K562 (cell line): ENCODE results near the gene DNMT1. TPM values are rescaled to one million over a fixed set of nuclear protein-coding genes. Genes with fewer than 3 reads are reported as not detected.

ENCODE experiments used
- ATAC-seq: fragments of 200-7000 bp; cut with Tn5 transposase; 3 replicates; pipeline ENCODE4 v1.9.1; 2020; ENCODE audit warnings: moderate library complexity
- BruUV-seq: library from RNA; stranded (reverse); fragments of 400-500 nt; replicated peaks from 2 replicates; lab custom pipeline; 2021; lab: Mats Ljungman, UMichigan
- CTCF ChIA-PET: fragments of 300-600 bp; formaldehyde crosslinking; extraction: SDS; loops from one replicate; lab custom pipeline; 2021; ENCODE audit warnings: low intra/inter-chr PET ratio; lab: Yijun Ruan, JAX
- POLR2A ChIA-PET: fragments of 300-600, 350-650 bp; sonication (Branson Sonifier 250); formaldehyde crosslinking; extraction: SDS; loops from one replicate; lab custom pipeline; 2021; ENCODE audit warnings: antibody characterized with exemption, inconsistent platforms; lab: Yijun Ruan, JAX
- DNase-seq, 4 experiments: peaks; one replicate each; pipeline versions ENCODE4 v3.0.0 to v3.0.0-alpha.2; 2011 to 2018; ENCODE audit warnings: low spot score in 3 of 4, mixed read lengths in 3 of 4; ENCODE audit errors: extremely low read depth in 1 of 4
- FAIRE-seq: peaks from 2 replicates; lab custom pipeline; 2011; peaks lifted over from hg19 to GRCh38; lab: Jason Lieb, UNC
- H2AFZ ChIP-seq: 2 replicates; pipeline ENCODE4 v1.6.0; 2011; ENCODE audit warnings: low read depth, low read length, control low read depth, inconsistent platforms
- H3K27ac ChIP-seq: fragments of 200-600 bp; 3 replicates; pipeline ENCODE4 v1.8.0; 2011; ENCODE audit warnings: low read depth, mild to moderate bottlenecking, control low read depth, inconsistent platforms, low read length, moderate library complexity, mixed read lengths; ENCODE audit errors: extremely low read depth
- H3K27me3 ChIP-seq, 2 experiments: fragments of 300-600 bp in 1 of 2; 2 replicates in 1 of 2; 3 replicates in 1 of 2; pipeline versions ENCODE4 v1.6.0 to v1.8.0; 2011; ENCODE audit warnings: inconsistent platforms in 2 of 2, low read length in 2 of 2, mild to moderate bottlenecking in 1 of 2, mixed read lengths in 1 of 2, moderate library complexity in 1 of 2; ENCODE audit not compliant: control insufficient read depth in 2 of 2, insufficient read depth in 2 of 2
- H3K36me3 ChIP-seq: fragments of 300-600 bp; 3 replicates; pipeline ENCODE4 v1.8.0; 2011; ENCODE audit warnings: mild to moderate bottlenecking, low read length, inconsistent platforms; ENCODE audit not compliant: control insufficient read depth, insufficient read depth
- H3K4me1 ChIP-seq, 2 experiments: fragments of 200-600 bp in 1 of 2; replicated peaks in 1 of 2; 2 replicates in 1 of 2; 3 replicates in 1 of 2; pipeline versions ENCODE4 v1.5.1 to v1.8.0; 2011; ENCODE audit warnings: inconsistent platforms in 2 of 2, low read length in 2 of 2, mild to moderate bottlenecking in 1 of 2, mixed read lengths in 1 of 2, moderate library complexity in 1 of 2; ENCODE audit not compliant: control insufficient read depth in 2 of 2, insufficient read depth in 2 of 2
- H3K4me2 ChIP-seq: 2 replicates; pipeline ENCODE4 v1.6.1; 2011; ENCODE audit warnings: low read length, control low read depth, inconsistent platforms, mixed read lengths; ENCODE audit not compliant: insufficient read depth
- H3K4me3 ChIP-seq: fragments of 200-600 bp; sonication (generic), shearing (Covaris generic); 2 replicates; pipeline ENCODE4 v1.5.1; 2016; ENCODE audit warnings: control low read depth, inconsistent platforms
- H3K79me2 ChIP-seq: fragments of 200-600 bp; 3 replicates; pipeline ENCODE4 v1.8.0; 2011; ENCODE audit warnings: low read length, inconsistent platforms; ENCODE audit not compliant: control insufficient read depth, insufficient read depth
- H3K9ac ChIP-seq, 2 experiments: 2 replicates each; pipeline versions ENCODE4 v1.6.0 to v1.6.1; 2011; ENCODE audit warnings: low read depth in 2 of 2, low read length in 2 of 2, control low read depth in 1 of 2, inconsistent platforms in 1 of 2, mild to moderate bottlenecking in 1 of 2, mixed read lengths in 1 of 2; ENCODE audit not compliant: insufficient read depth in 1 of 2
- H3K9me1 ChIP-seq: one replicate; pipeline ENCODE4 v1.6.0; 2011; ENCODE audit warnings: inconsistent platforms, mild to moderate bottlenecking, low read length, moderate library complexity; ENCODE audit not compliant: control insufficient read depth, insufficient read depth
- H3K9me3 ChIP-seq: replicated peaks from 2 replicates; pipeline ENCODE4 v1.5.1; 2011; ENCODE audit warnings: low read depth, low read length, inconsistent platforms; ENCODE audit not compliant: control insufficient read depth, insufficient read depth
- H4K20me1 ChIP-seq: replicated peaks from 2 replicates; pipeline ENCODE4 v1.6.1; 2011; ENCODE audit warnings: low read length, inconsistent platforms, mixed read lengths; ENCODE audit not compliant: control insufficient read depth, insufficient read depth
- BCOR ChIP-seq: fragments of 450-650 bp; IDR thresholded peaks from 2 replicates; pipeline ENCODE4 v1.6.1; 2016
- KLF10 ChIP-seq: fragments of 250-450 bp; sonication (Bioruptor Pico); IDR thresholded peaks from 2 replicates; pipeline ENCODE4 v1.6.1; 2021; ENCODE audit warnings: matching md5 sums
- RBM25 ChIP-seq: fragments of 200-400 bp; formaldehyde crosslinking; IDR thresholded peaks from 2 replicates; pipeline ENCODE4 v1.6.1; 2018; ENCODE audit warnings: low read length, low read depth, moderate library complexity; ENCODE audit not compliant: severe bottlenecking
- RFX1 ChIP-seq: fragments of 450-650 bp; IDR thresholded peaks from 2 replicates; pipeline ENCODE4 v1.6.1; 2016; ENCODE audit warnings: mild to moderate bottlenecking, moderate library complexity
- WGBS: fragments of 100-300 bp; shearing (Covaris generic); methylation state at CpG from one replicate; pipeline ENCODE4 v1.1.6; 2016; ENCODE audit warnings: low coverage, mixed read lengths; ENCODE audit not compliant: insufficient coverage; ENCODE audit errors: missing lambda C conversion rate; 5-methylcytosine and 5-hydroxymethylcytosine counted together
- in situ Hi-C: fragments of 300-500 bp; cut with MboI; formaldehyde crosslinking; loops from 4 replicates; pipeline ENCODE4 v1.15.0; 2018; ENCODE audit warnings: inconsistent platforms, mixed read lengths
- intact Hi-C: fragments of 100-400 bp; cut with micrococcal nuclease; formaldehyde crosslinking; loops from 2 replicates; pipeline ENCODE4 v1.14.2; 2022
- microRNA-seq: library from miRNA; unstranded; fragments of <30 nt; microRNA quantifications from one replicate; pipeline ENCODE4, GENCODE V29; 2018; ENCODE audit warnings: borderline microRNAs expressed
- polyA plus RNA-seq, 8 experiments: library from polyadenylated mRNA; depleted of rRNA in 4 of 8; stranded (reverse) in 5 of 8; unstranded in 3 of 8; fragments of >200 nt; fragmentation: Nextera tagmentation in 2 of 8; fragmentation: Illumina TruSeq in 1 of 8; extraction: Ambion mirVana in 2 of 8; extraction: Trizol in 1 of 8; gene quantifications; 2 replicates each; pipeline versions ENCODE4 v1.2.1 to v1.2.3, GENCODE V29; 2011 to 2014; ENCODE audit warnings: inconsistent platforms in 1 of 8, missing spikeins in 1 of 8
- small RNA-seq: library from RNA; depleted of rRNA; stranded (forward); fragments of <200 nt; gene quantifications from one replicate; pipeline ENCODE3, GENCODE V24; 2014
- total RNA-seq, 7 experiments: library from RNA; depleted of rRNA in 6 of 7; stranded (reverse); fragments of >200 nt in 6 of 7; fragmentation: Illumina TruSeq in 2 of 7; extraction: Trizol in 2 of 7; gene quantifications; 2 replicates each; pipeline versions ENCODE4 v1.2.1 to v1.2.3, GENCODE V29; 2011 to 2021; ENCODE audit warnings: low replicate concordance in 1 of 7
- TF ChIP-seq, protein P1 (sequence below): fragments of 250-450 bp; sonication (Bioruptor Pico); IDR thresholded peaks from 2 replicates; pipeline ENCODE4 v1.4.0; 2020; ENCODE audit warnings: mild to moderate bottlenecking

The DNMT1 gene
- total and polyA plus RNA-seq, 9 of the 15 experiments (the other 6 are each of a cell fraction or from before 2014, with no cell fraction given), result 80.1 to 271 (median 121) TPM

DNA sequence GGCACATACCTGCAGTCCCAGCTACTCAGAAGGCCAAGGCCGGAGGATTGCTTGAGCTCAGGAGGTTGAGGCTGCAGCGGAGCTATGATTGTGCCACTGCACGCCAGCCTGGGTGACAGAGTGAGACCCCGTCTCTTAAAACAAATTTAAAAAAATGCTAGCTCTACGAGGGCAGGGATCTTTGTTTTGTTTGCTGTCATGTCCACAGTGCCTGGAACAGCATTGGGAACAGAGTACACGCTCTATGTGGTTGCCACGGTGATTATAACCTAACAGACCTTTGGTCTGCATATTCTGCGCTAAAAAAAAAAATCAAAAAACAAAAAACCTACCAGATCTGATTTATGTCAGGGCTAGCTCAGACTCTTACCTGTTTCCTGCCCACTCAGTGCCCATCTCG lies 110.8 kb downstream of the DNMT1 start:
- intact Hi-C loops, result no loop called here

More for the DNA sequence above, 110.8 kb downstream of the DNMT1 start:
- Histone ChIP-seq H3K4me2 (no peak overlapping the region), H3K9me1 (no peaks in the 10 kb centered on the region), H3K9ac (no peak overlapping the region), H3K27me3 (peaks cover 0 to 2% of the 10 kb centered on the region in 2 experiments; a peak in 3 of 5 replicates), H3K4me1 (peaks cover 0 to 20% of the 10 kb centered on the region in 2 experiments; a peak in 2 of 5 replicates), H3K36me3 (no peaks in the 10 kb centered on the region), H2AFZ (no peak overlapping the region), H3K9me3 (no peaks in the 10 kb centered on the region), H3K27ac (no peak overlapping the region), H3K4me3 (no peak overlapping the region), H4K20me1 (no peaks in the 10 kb centered on the region), H3K79me2 (peaks cover 3% of the 10 kb centered on the region; the same call in 1 of the 3 replicates)
- DNase-seq (no peak), ATAC-seq (no peak), FAIRE-seq (no peak)
- no TSS peak for BruUV-seq
- WGBS, result 50% methylated on average over 9 of the region's 9 CpGs
- CTCF ChIA-PET, result no interaction called here
- no peak; the same call in 1 of the 2 replicates for TF ChIP-seq RFX1
- TF ChIP-seq KLF10 (CRISPR knock-in tag), result no peak
- 0 out of 2 replicates have a peak, but pooled peaks have one; percentile 39 for TF ChIP-seq BCOR
- TF ChIP-seq, protein P1, sequence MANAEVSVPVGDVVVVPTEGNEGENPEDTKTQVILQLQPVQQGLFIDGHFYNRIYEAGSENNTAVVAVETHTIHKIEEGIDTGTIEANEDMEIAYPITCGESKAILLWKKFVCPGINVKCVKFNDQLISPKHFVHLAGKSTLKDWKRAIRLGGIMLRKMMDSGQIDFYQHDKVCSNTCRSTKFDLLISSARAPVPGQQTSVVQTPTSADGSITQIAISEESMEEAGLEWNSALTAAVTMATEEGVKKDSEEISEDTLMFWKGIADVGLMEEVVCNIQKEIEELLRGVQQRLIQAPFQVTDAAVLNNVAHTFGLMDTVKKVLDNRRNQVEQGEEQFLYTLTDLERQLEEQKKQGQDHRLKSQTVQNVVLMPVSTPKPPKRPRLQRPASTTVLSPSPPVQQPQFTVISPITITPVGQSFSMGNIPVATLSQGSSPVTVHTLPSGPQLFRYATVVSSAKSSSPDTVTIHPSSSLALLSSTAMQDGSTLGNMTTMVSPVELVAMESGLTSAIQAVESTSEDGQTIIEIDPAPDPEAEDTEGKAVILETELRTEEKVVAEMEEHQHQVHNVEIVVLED (CRISPR knock-in tag), result no peak
- peak; percentile 64 for TF ChIP-seq RBM25
- POLR2A ChIA-PET, result interaction anchor here (1.1 to 1.6 kb wide), 3 partner anchors 9 to 22 kb away, joined by 3 to 4 read pairs (median 3); partner anchors contain the start of gene PPAN
- in situ Hi-C loops, result no loop called here

Small RNAs within 50 kb of the gene (microRNA-seq; reads per million reads assigned to microRNA genes)
- not detected for gene MIR4322

Small RNAs within 50 kb of the gene (small RNA-seq; reads per million reads assigned to genes)
- not detected for gene MIR4322
- 204 reads per million, percentile 99 among the genes with 10 or more reads in this experiment for gene SNORD105
- 25,005 reads per million, percentile 100 among the genes with 10 or more reads in this experiment for gene SNORD105B

Other genes starting within 250 kb of the DNMT1 start
Only the 7 nearest of the 19 such genes appear.
- 111 and 141 TPM in 2 replicates for gene PPAN, start 88.6 kb downstream of the DNMT1 start, total RNA-seq (2014; rRNA removed)
- 21.1 and 29.3 TPM in 2 replicates for gene PPAN, start 88.6 kb downstream of the DNMT1 start, total RNA-seq (2014; rRNA removed; fragmentation: Illumina TruSeq; extraction: Trizol)
- gene PPAN, start 88.6 kb downstream of the DNMT1 start, total RNA-seq (2015; rRNA removed; fragmentation: Illumina TruSeq; extraction: Trizol), result 76.2 and 78.6 TPM in 2 replicates
- 113 and 122 TPM in 2 replicates for gene PPAN, start 88.6 kb downstream of the DNMT1 start, total RNA-seq (2021)
- gene PPAN, start 88.6 kb downstream of the DNMT1 start, polyA plus RNA-seq (2011; rRNA removed), result 43.2 and 54.4 TPM in 2 replicates
- gene PPAN, start 88.6 kb downstream of the DNMT1 start, polyA plus RNA-seq (2014; fragmentation: Illumina TruSeq; extraction: Trizol), result 59.1 and 66.9 TPM in 2 replicates
- 1 to 10 TPM; 2.2 to 4.9 TPM for gene PPAN, start 88.6 kb downstream of the DNMT1 start, polyA plus RNA-seq (2014; fragmentation: Nextera tagmentation; extraction: Ambion mirVana)
- gene PPAN, start 88.6 kb downstream of the DNMT1 start, polyA plus RNA-seq (2014; rRNA removed), result 129 TPM in 2 replicates
- gene P2RY11, start 83.3 kb downstream of the DNMT1 start, total RNA-seq (2014; rRNA removed), result 1.5 and 3.2 TPM in 2 replicates
- gene P2RY11, start 83.3 kb downstream of the DNMT1 start, total RNA-seq (2014; rRNA removed; fragmentation: Illumina TruSeq; extraction: Trizol), result 1.4 and 1.5 TPM in 2 replicates
- 4.6 TPM in 2 replicates for gene P2RY11, start 83.3 kb downstream of the DNMT1 start, total RNA-seq (2015; rRNA removed; fragmentation: Illumina TruSeq; extraction: Trizol)
- gene P2RY11, start 83.3 kb downstream of the DNMT1 start, total RNA-seq (2021), result 10.1 and 10.2 TPM in 2 replicates
- 2.4 and 6.5 TPM in 2 replicates for gene P2RY11, start 83.3 kb downstream of the DNMT1 start, polyA plus RNA-seq (2011; rRNA removed)
- 1.5 and 2.1 TPM in 2 replicates for gene P2RY11, start 83.3 kb downstream of the DNMT1 start, polyA plus RNA-seq (2014; fragmentation: Illumina TruSeq; extraction: Trizol)
- gene P2RY11, start 83.3 kb downstream of the DNMT1 start, polyA plus RNA-seq (2014; fragmentation: Nextera tagmentation; extraction: Ambion mirVana), result under 1 TPM; 0.03 to 0.07 TPM
- gene P2RY11, start 83.3 kb downstream of the DNMT1 start, polyA plus RNA-seq (2014; rRNA removed), result 4.5 and 5.9 TPM in 2 replicates
- 496 and 567 TPM in 2 replicates for gene EIF3G, start 75.1 kb downstream of the DNMT1 start, total RNA-seq (2014; rRNA removed)
- 180 and 183 TPM in 2 replicates for gene EIF3G, start 75.1 kb downstream of the DNMT1 start, total RNA-seq (2014; rRNA removed; fragmentation: Illumina TruSeq; extraction: Trizol)
- 303 and 312 TPM in 2 replicates for gene EIF3G, start 75.1 kb downstream of the DNMT1 start, total RNA-seq (2015; rRNA removed; fragmentation: Illumina TruSeq; extraction: Trizol)
- gene EIF3G, start 75.1 kb downstream of the DNMT1 start, total RNA-seq (2021), result 388 and 395 TPM in 2 replicates
- gene EIF3G, start 75.1 kb downstream of the DNMT1 start, polyA plus RNA-seq (2011; rRNA removed), result 119 and 135 TPM in 2 replicates
- 338 and 435 TPM in 2 replicates for gene EIF3G, start 75.1 kb downstream of the DNMT1 start, polyA plus RNA-seq (2014; fragmentation: Illumina TruSeq; extraction: Trizol)
- gene EIF3G, start 75.1 kb downstream of the DNMT1 start, polyA plus RNA-seq (2014; fragmentation: Nextera tagmentation; extraction: Ambion mirVana), result 10 to 100 TPM; 35.3 to 53.8 TPM
- gene EIF3G, start 75.1 kb downstream of the DNMT1 start, polyA plus RNA-seq (2014; rRNA removed), result 299 and 361 TPM in 2 replicates
- gene S1PR2, start 36.4 kb upstream of the DNMT1 start, total RNA-seq (2014; rRNA removed), result 2.0 and 2.5 TPM in 2 replicates
- 1.3 and 1.5 TPM in 2 replicates for gene S1PR2, start 36.4 kb upstream of the DNMT1 start, total RNA-seq (2014; rRNA removed; fragmentation: Illumina TruSeq; extraction: Trizol)
- gene S1PR2, start 36.4 kb upstream of the DNMT1 start, total RNA-seq (2015; rRNA removed; fragmentation: Illumina TruSeq; extraction: Trizol), result 1.9 and 2.0 TPM in 2 replicates
- 3.8 and 3.9 TPM in 2 replicates for gene S1PR2, start 36.4 kb upstream of the DNMT1 start, total RNA-seq (2021)
- 1.5 and 2.1 TPM in 2 replicates for gene S1PR2, start 36.4 kb upstream of the DNMT1 start, polyA plus RNA-seq (2011; rRNA removed)
- 1.6 TPM in 2 replicates for gene S1PR2, start 36.4 kb upstream of the DNMT1 start, polyA plus RNA-seq (2014; fragmentation: Illumina TruSeq; extraction: Trizol)
- gene S1PR2, start 36.4 kb upstream of the DNMT1 start, polyA plus RNA-seq (2014; fragmentation: Nextera tagmentation; extraction: Ambion mirVana), result 1 to 10 TPM; 1.9 to 2.2 TPM
- gene S1PR2, start 36.4 kb upstream of the DNMT1 start, polyA plus RNA-seq (2014; rRNA removed), result 1.9 and 2.0 TPM in 2 replicates
- 239 and 297 TPM in 2 replicates for gene MRPL4, start 57.3 kb upstream of the DNMT1 start, total RNA-seq (2014; rRNA removed)
- 12.3 and 20.8 TPM in 2 replicates for gene MRPL4, start 57.3 kb upstream of the DNMT1 start, total RNA-seq (2014; rRNA removed; fragmentation: Illumina TruSeq; extraction: Trizol)
- gene MRPL4, start 57.3 kb upstream of the DNMT1 start, total RNA-seq (2015; rRNA removed; fragmentation: Illumina TruSeq; extraction: Trizol), result 64.9 and 69.9 TPM in 2 replicates
- 198 and 204 TPM in 2 replicates for gene MRPL4, start 57.3 kb upstream of the DNMT1 start, total RNA-seq (2021)
- gene MRPL4, start 57.3 kb upstream of the DNMT1 start, polyA plus RNA-seq (2011; rRNA removed), result 44.2 and 64.0 TPM in 2 replicates
- 71.2 and 153 TPM in 2 replicates for gene MRPL4, start 57.3 kb upstream of the DNMT1 start, polyA plus RNA-seq (2014; fragmentation: Illumina TruSeq; extraction: Trizol)
- 1 to 10 TPM; 1.4 to 5.0 TPM for gene MRPL4, start 57.3 kb upstream of the DNMT1 start, polyA plus RNA-seq (2014; fragmentation: Nextera tagmentation; extraction: Ambion mirVana)
- 178 and 184 TPM in 2 replicates for gene MRPL4, start 57.3 kb upstream of the DNMT1 start, polyA plus RNA-seq (2014; rRNA removed)
- 17.4 and 26.0 TPM in 2 replicates for gene ICAM1, start 76.2 kb upstream of the DNMT1 start, total RNA-seq (2014; rRNA removed)
- 11.9 and 12.1 TPM in 2 replicates for gene ICAM1, start 76.2 kb upstream of the DNMT1 start, total RNA-seq (2014; rRNA removed; fragmentation: Illumina TruSeq; extraction: Trizol)
- gene ICAM1, start 76.2 kb upstream of the DNMT1 start, total RNA-seq (2015; rRNA removed; fragmentation: Illumina TruSeq; extraction: Trizol), result 23.6 and 24.1 TPM in 2 replicates
- gene ICAM1, start 76.2 kb upstream of the DNMT1 start, total RNA-seq (2021), result 22.3 and 22.6 TPM in 2 replicates
- 13.1 and 21.4 TPM in 2 replicates for gene ICAM1, start 76.2 kb upstream of the DNMT1 start, polyA plus RNA-seq (2011; rRNA removed)
- gene ICAM1, start 76.2 kb upstream of the DNMT1 start, polyA plus RNA-seq (2014; fragmentation: Illumina TruSeq; extraction: Trizol), result 24.4 and 29.9 TPM in 2 replicates
- 1 to 10 TPM; 2.3 to 2.4 TPM for gene ICAM1, start 76.2 kb upstream of the DNMT1 start, polyA plus RNA-seq (2014; fragmentation: Nextera tagmentation; extraction: Ambion mirVana)
- 13.4 TPM in 2 replicates for gene ICAM1, start 76.2 kb upstream of the DNMT1 start, polyA plus RNA-seq (2014; rRNA removed)
- 86.1 and 93.8 TPM in 2 replicates for gene ICAM4, start 92.0 kb upstream of the DNMT1 start, total RNA-seq (2014; rRNA removed)
- gene ICAM4, start 92.0 kb upstream of the DNMT1 start, total RNA-seq (2014; rRNA removed; fragmentation: Illumina TruSeq; extraction: Trizol), result 18.9 and 20.3 TPM in 2 replicates
- 42.0 and 43.4 TPM in 2 replicates for gene ICAM4, start 92.0 kb upstream of the DNMT1 start, total RNA-seq (2015; rRNA removed; fragmentation: Illumina TruSeq; extraction: Trizol)
- 62.6 and 65.5 TPM in 2 replicates for gene ICAM4, start 92.0 kb upstream of the DNMT1 start, total RNA-seq (2021)
- gene ICAM4, start 92.0 kb upstream of the DNMT1 start, polyA plus RNA-seq (2011; rRNA removed), result 29.5 and 34.4 TPM in 2 replicates
- gene ICAM4, start 92.0 kb upstream of the DNMT1 start, polyA plus RNA-seq (2014; fragmentation: Illumina TruSeq; extraction: Trizol), result 21.0 and 45.3 TPM in 2 replicates
- 10 to 100 TPM; 14.1 to 29.6 TPM for gene ICAM4, start 92.0 kb upstream of the DNMT1 start, polyA plus RNA-seq (2014; fragmentation: Nextera tagmentation; extraction: Ambion mirVana)
- 83.8 and 96.6 TPM in 2 replicates for gene ICAM4, start 92.0 kb upstream of the DNMT1 start, polyA plus RNA-seq (2014; rRNA removed)